K562 (cell line): Measurements from ENCODE around the gene STON2. TPM values are rescaled to one million over a fixed set of nuclear protein-coding genes. Genes with fewer than 3 reads are reported as not detected.
A peak's percentile ranks its signal among the peaks of the same experiment; 100 is the strongest.
"Not testable (repeated sequence)": the region's sequence is repeated elsewhere in the genome, so short reads cannot be mapped to it uniquely, and the experiment has no call there.

Source experiments
- ATAC-seq: fragments of 200-7000 bp; cut with Tn5 transposase; 3 replicates; pipeline ENCODE4 v1.9.1; 2020; ENCODE audit warnings: moderate library complexity
- BruUV-seq: library from RNA; stranded (reverse); fragments of 400-500 nt; replicated peaks from 2 replicates; lab custom pipeline; 2021; lab: Mats Ljungman, UMichigan
- CTCF ChIA-PET: fragments of 300-600 bp; formaldehyde crosslinking; extraction: SDS; loops from one replicate; lab custom pipeline; 2021; ENCODE audit warnings: low intra/inter-chr PET ratio; lab: Yijun Ruan, JAX
- POLR2A ChIA-PET: fragments of 300-600, 350-650 bp; sonication (Branson Sonifier 250); formaldehyde crosslinking; extraction: SDS; loops from one replicate; lab custom pipeline; 2021; ENCODE audit warnings: antibody characterized with exemption, inconsistent platforms; lab: Yijun Ruan, JAX
- DNase-seq, 4 experiments: peaks; one replicate each; pipeline versions ENCODE4 v3.0.0 to v3.0.0-alpha.2; 2011 to 2018; ENCODE audit warnings: low spot score in 3 of 4, mixed read lengths in 3 of 4; ENCODE audit errors: extremely low read depth in 1 of 4
- FAIRE-seq: peaks from 2 replicates; lab custom pipeline; 2011; peaks lifted over from hg19 to GRCh38; lab: Jason Lieb, UNC
- H2AFZ ChIP-seq: 2 replicates; pipeline ENCODE4 v1.6.0; 2011; ENCODE audit warnings: low read depth, low read length, control low read depth, inconsistent platforms
- H3K27ac ChIP-seq: fragments of 200-600 bp; 3 replicates; pipeline ENCODE4 v1.8.0; 2011; ENCODE audit warnings: low read depth, mild to moderate bottlenecking, control low read depth, inconsistent platforms, low read length, moderate library complexity, mixed read lengths; ENCODE audit errors: extremely low read depth
- H3K27me3 ChIP-seq, 2 experiments: fragments of 300-600 bp in 1 of 2; 2 replicates in 1 of 2; 3 replicates in 1 of 2; pipeline versions ENCODE4 v1.6.0 to v1.8.0; 2011; ENCODE audit warnings: inconsistent platforms in 2 of 2, low read length in 2 of 2, mild to moderate bottlenecking in 1 of 2, mixed read lengths in 1 of 2, moderate library complexity in 1 of 2; ENCODE audit not compliant: control insufficient read depth in 2 of 2, insufficient read depth in 2 of 2
- H3K36me3 ChIP-seq: fragments of 300-600 bp; 3 replicates; pipeline ENCODE4 v1.8.0; 2011; ENCODE audit warnings: mild to moderate bottlenecking, low read length, inconsistent platforms; ENCODE audit not compliant: control insufficient read depth, insufficient read depth
- H3K4me1 ChIP-seq, 2 experiments: fragments of 200-600 bp in 1 of 2; replicated peaks in 1 of 2; 2 replicates in 1 of 2; 3 replicates in 1 of 2; pipeline versions ENCODE4 v1.5.1 to v1.8.0; 2011; ENCODE audit warnings: inconsistent platforms in 2 of 2, low read length in 2 of 2, mild to moderate bottlenecking in 1 of 2, mixed read lengths in 1 of 2, moderate library complexity in 1 of 2; ENCODE audit not compliant: control insufficient read depth in 2 of 2, insufficient read depth in 2 of 2
- H3K4me2 ChIP-seq: 2 replicates; pipeline ENCODE4 v1.6.1; 2011; ENCODE audit warnings: low read length, control low read depth, inconsistent platforms, mixed read lengths; ENCODE audit not compliant: insufficient read depth
- H3K4me3 ChIP-seq: fragments of 200-600 bp; sonication (generic), shearing (Covaris generic); 2 replicates; pipeline ENCODE4 v1.5.1; 2016; ENCODE audit warnings: control low read depth, inconsistent platforms
- H3K79me2 ChIP-seq: fragments of 200-600 bp; 3 replicates; pipeline ENCODE4 v1.8.0; 2011; ENCODE audit warnings: low read length, inconsistent platforms; ENCODE audit not compliant: control insufficient read depth, insufficient read depth
- H3K9ac ChIP-seq, 2 experiments: 2 replicates each; pipeline versions ENCODE4 v1.6.0 to v1.6.1; 2011; ENCODE audit warnings: low read depth in 2 of 2, low read length in 2 of 2, control low read depth in 1 of 2, inconsistent platforms in 1 of 2, mild to moderate bottlenecking in 1 of 2, mixed read lengths in 1 of 2; ENCODE audit not compliant: insufficient read depth in 1 of 2
- H3K9me1 ChIP-seq: one replicate; pipeline ENCODE4 v1.6.0; 2011; ENCODE audit warnings: inconsistent platforms, mild to moderate bottlenecking, low read length, moderate library complexity; ENCODE audit not compliant: control insufficient read depth, insufficient read depth
- H3K9me3 ChIP-seq: replicated peaks from 2 replicates; pipeline ENCODE4 v1.5.1; 2011; ENCODE audit warnings: low read depth, low read length, inconsistent platforms; ENCODE audit not compliant: control insufficient read depth, insufficient read depth
- H4K20me1 ChIP-seq: replicated peaks from 2 replicates; pipeline ENCODE4 v1.6.1; 2011; ENCODE audit warnings: low read length, inconsistent platforms, mixed read lengths; ENCODE audit not compliant: control insufficient read depth, insufficient read depth
- HOXB6 ChIP-seq: fragments of 250-450 bp; sonication (Bioruptor Pico); IDR thresholded peaks from 2 replicates; pipeline ENCODE4 v1.5.1; 2022; ENCODE audit warnings: mild to moderate bottlenecking, borderline replicate concordance
- SMAD3 ChIP-seq: fragments of 450-650 bp; formaldehyde crosslinking; conservative IDR thresholded peaks from 2 replicates; pipeline ENCODE4 v1.4.0; 2020; ENCODE audit warnings: mild to moderate bottlenecking
- ZNF133 ChIP-seq: fragments of 250-450 bp; sonication (Bioruptor Pico); IDR thresholded peaks from 2 replicates; pipeline ENCODE4 v1.4.0; 2020; ENCODE audit warnings: mild to moderate bottlenecking
- WGBS: fragments of 100-300 bp; shearing (Covaris generic); methylation state at CpG from one replicate; pipeline ENCODE4 v1.1.6; 2016; ENCODE audit warnings: low coverage, mixed read lengths; ENCODE audit not compliant: insufficient coverage; ENCODE audit errors: missing lambda C conversion rate; 5-methylcytosine and 5-hydroxymethylcytosine counted together
- in situ Hi-C: fragments of 300-500 bp; cut with MboI; formaldehyde crosslinking; loops from 4 replicates; pipeline ENCODE4 v1.15.0; 2018; ENCODE audit warnings: inconsistent platforms, mixed read lengths
- intact Hi-C: fragments of 100-400 bp; cut with micrococcal nuclease; formaldehyde crosslinking; loops from 2 replicates; pipeline ENCODE4 v1.14.2; 2022
- polyA plus RNA-seq, 8 experiments: library from polyadenylated mRNA; depleted of rRNA in 4 of 8; stranded (reverse) in 5 of 8; unstranded in 3 of 8; fragments of >200 nt; fragmentation: Nextera tagmentation in 2 of 8; fragmentation: Illumina TruSeq in 1 of 8; extraction: Ambion mirVana in 2 of 8; extraction: Trizol in 1 of 8; gene quantifications; 2 replicates each; pipeline versions ENCODE4 v1.2.1 to v1.2.3, GENCODE V29; 2011 to 2014; ENCODE audit warnings: inconsistent platforms in 1 of 8, missing spikeins in 1 of 8
- total RNA-seq, 7 experiments: library from RNA; depleted of rRNA in 6 of 7; stranded (reverse); fragments of >200 nt in 6 of 7; fragmentation: Illumina TruSeq in 2 of 7; extraction: Trizol in 2 of 7; gene quantifications; 2 replicates each; pipeline versions ENCODE4 v1.2.1 to v1.2.3, GENCODE V29; 2011 to 2021; ENCODE audit warnings: low replicate concordance in 1 of 7
- TF ChIP-seq, protein P1 (sequence below), 2 experiments: fragments of 450-650 bp; IDR thresholded peaks; 2 replicates each; pipeline ENCODE4 v1.6.1; 2018; ENCODE audit warnings: mild to moderate bottlenecking in 2 of 2, low read depth in 1 of 2; ENCODE audit not compliant: partially characterized antibody in 2 of 2

Gene STON2
- total and polyA plus RNA-seq, 9 of the 15 experiments (the other 6 are each of a cell fraction or from before 2014, with no cell fraction given): 7.8 to 99.3 (median 53.5) TPM

DNA sequence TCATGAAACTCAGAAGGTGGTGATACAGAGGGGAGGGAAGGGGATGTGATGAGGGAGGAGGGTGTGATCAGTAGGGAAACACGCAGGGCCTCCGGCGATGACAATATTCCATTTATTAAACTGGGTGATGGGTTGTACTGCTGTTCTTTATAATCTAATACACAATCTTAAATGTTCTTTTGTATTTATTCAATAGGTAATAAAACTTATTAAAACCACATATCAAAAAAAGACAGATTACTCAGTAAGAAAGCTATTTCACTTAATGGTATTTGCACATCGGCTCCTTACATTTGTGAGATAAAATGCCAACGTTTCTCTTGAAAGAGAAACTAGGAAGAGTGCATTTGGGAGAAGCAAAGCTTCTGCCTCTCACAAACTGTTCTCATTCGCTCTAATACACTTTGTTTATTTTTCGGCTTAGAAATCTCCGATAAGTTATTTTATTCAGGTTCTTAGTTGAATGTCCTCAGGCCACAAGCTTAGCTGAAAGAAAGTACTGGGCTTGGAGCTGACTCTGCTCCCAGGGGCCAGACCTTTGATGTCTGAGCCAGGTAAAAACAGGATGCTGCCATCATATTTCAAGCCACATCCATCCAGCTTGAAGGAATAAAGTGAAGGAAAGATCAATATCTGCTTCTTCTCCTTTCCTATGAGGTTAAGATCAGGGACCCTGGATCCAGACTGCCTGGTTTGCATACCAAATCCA lies 17.5 kb downstream of the STON2 start:
- Histone ChIP-seq H3K9ac (no peak overlapping the region), H3K27ac (no peak overlapping the region), H3K79me2 (peaks cover 5% of the 10 kb centered on the region; the same call in 2 of the 3 replicates), H3K36me3 (peaks cover 55% of the 10 kb centered on the region; the same call in 2 of the 3 replicates), H3K9me1 (no peaks in the 10 kb centered on the region), H2AFZ (no peak overlapping the region), H3K9me3 (no peaks in the 10 kb centered on the region), H4K20me1 (no peaks in the 10 kb centered on the region), H3K4me1 (no peaks in the 10 kb centered on the region), H3K27me3 (no peaks in the 10 kb centered on the region), H3K4me2 (no peak overlapping the region), H3K4me3 (no peak overlapping the region)
- 95% methylated on average over 8 of the region's 8 CpGs for WGBS
- ATAC-seq (no peak), FAIRE-seq (no peak), DNase-seq (no peak)
- CTCF ChIA-PET: no interaction called here
- TF ChIP-seq SMAD3: no peak
- TF ChIP-seq ZNF133 (CRISPR knock-in tag): no peak
- TF ChIP-seq HOXB6: no peak
- BruUV-seq: no TSS peak
- in situ Hi-C loops (no loop called here), intact Hi-C loops (no loop called here)
- POLR2A ChIA-PET: interaction anchor here (1.1 kb wide), 1 partner anchor 13 kb away, joined by 3 read pairs; no protein-coding TSS in a partner anchor

DNA sequence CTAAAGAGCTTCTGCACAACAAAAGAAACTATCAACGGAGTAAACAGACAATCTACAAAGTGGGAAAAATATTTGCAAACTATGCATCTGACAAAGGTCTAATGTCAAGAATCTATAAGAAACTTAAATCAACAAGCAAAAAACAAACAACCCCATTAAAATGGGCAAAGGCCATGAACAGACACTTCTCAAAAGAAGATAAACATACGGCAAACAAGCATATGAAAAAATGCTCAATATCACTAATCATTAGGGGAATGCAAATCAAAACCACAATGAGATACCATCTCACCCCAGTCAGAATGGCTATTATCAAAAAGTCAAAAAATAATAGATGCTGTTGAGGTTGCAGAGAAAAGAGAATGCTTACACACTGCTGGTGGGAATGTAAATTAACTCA lies 20.1 kb downstream of the STON2 start:
- H3K27ac ChIP-seq, H3K9me3 ChIP-seq, H2AFZ ChIP-seq, H4K20me1 ChIP-seq, H3K9me1 ChIP-seq, H3K9ac ChIP-seq, intact Hi-C loops, H3K4me1 ChIP-seq, in situ Hi-C loops, H3K4me3 ChIP-seq, POLR2A ChIA-PET, H3K4me2 ChIP-seq, BruUV-seq, ATAC-seq, FAIRE-seq, DNase-seq, CTCF ChIA-PET, H3K27me3 ChIP-seq: not testable (repeated sequence)
- peaks cover 18% of the 10 kb centered on the region for H3K79me2 ChIP-seq
- 42% methylated on average over 2 of the region's 2 CpGs for WGBS
- TF ChIP-seq, protein P1, sequence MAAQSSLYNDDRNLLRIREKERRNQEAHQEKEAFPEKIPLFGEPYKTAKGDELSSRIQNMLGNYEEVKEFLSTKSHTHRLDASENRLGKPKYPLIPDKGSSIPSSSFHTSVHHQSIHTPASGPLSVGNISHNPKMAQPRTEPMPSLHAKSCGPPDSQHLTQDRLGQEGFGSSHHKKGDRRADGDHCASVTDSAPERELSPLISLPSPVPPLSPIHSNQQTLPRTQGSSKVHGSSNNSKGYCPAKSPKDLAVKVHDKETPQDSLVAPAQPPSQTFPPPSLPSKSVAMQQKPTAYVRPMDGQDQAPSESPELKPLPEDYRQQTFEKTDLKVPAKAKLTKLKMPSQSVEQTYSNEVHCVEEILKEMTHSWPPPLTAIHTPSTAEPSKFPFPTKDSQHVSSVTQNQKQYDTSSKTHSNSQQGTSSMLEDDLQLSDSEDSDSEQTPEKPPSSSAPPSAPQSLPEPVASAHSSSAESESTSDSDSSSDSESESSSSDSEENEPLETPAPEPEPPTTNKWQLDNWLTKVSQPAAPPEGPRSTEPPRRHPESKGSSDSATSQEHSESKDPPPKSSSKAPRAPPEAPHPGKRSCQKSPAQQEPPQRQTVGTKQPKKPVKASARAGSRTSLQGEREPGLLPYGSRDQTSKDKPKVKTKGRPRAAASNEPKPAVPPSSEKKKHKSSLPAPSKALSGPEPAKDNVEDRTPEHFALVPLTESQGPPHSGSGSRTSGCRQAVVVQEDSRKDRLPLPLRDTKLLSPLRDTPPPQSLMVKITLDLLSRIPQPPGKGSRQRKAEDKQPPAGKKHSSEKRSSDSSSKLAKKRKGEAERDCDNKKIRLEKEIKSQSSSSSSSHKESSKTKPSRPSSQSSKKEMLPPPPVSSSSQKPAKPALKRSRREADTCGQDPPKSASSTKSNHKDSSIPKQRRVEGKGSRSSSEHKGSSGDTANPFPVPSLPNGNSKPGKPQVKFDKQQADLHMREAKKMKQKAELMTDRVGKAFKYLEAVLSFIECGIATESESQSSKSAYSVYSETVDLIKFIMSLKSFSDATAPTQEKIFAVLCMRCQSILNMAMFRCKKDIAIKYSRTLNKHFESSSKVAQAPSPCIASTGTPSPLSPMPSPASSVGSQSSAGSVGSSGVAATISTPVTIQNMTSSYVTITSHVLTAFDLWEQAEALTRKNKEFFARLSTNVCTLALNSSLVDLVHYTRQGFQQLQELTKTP (IDR thresholded peaks at IDR 0.05; ENCODE audit: low read depth in 1 of 2, partially characterized antibody in 2 of 2): peak in 1 of 2 experiments; percentile 90
- H3K36me3 ChIP-seq: peaks cover 39% of the 10 kb centered on the region
